ENCODE data around the gene MED15. TPM values are rescaled to one million over a fixed set of nuclear protein-coding genes. Genes with fewer than 3 reads are reported as not detected.

The MED15 gene
- total and polyA plus RNA-seq, 10 of the 15 experiments (the other 5 are each of a cell fraction or from before 2014, with no cell fraction given): 1.4 to 75.2 (median 26.9) TPM

- TF ChIP-seq BCLAF1 (IDR thresholded peaks at IDR 0.05): no peak
Measured at GRCh38 chr22:20622650-20623339, 115.4 kb downstream of the MED15 start (continued).

- 3% methylated on average over 5 of the region's 5 CpGs for WGBS (ENCODE audit: insufficient coverage, insufficient replicate concordance, low lambda C conversion rate, missing lambda C conversion rate)
- DNase-seq (ENCODE audit: low read depth, low spot score): peak; percentile 85
- Histone ChIP-seq H3K9me3 (replicated peaks; ENCODE audit: control insufficient read depth, insufficient read depth, low read length) (no peaks in the 10 kb centered on the region), H2AFZ (ENCODE audit: control insufficient read depth, low read depth, low read length) (no peak overlapping the region), H3K4me2 (ENCODE audit: control insufficient read depth, insufficient read depth) (peak overlapping the region; percentile 49), H3K27ac (ENCODE audit: control insufficient read depth, insufficient read depth) (peak overlapping the region; percentile 89), H3K9ac (ENCODE audit: control insufficient read depth, insufficient read depth, low read length) (no peak overlapping the region), H3K27me3 (replicated peaks in 1 of 2; ENCODE audit: control insufficient read depth in 2 of 2, insufficient read depth in 2 of 2, low read length in 1 of 2) (no peaks in the 10 kb centered on the region), H3K4me3 (no peak overlapping the region), H3K4me1 (ENCODE audit: control insufficient read depth, insufficient read depth, low read length) (peaks cover 34% of the 10 kb centered on the region), H3K79me2 (ENCODE audit: control insufficient read depth, insufficient read depth, low read length) (no peaks in the 10 kb centered on the region), H3K36me3 (ENCODE audit: control insufficient read depth in 2 of 2, insufficient read depth in 2 of 2, low read length in 1 of 2) (no peaks in the 10 kb centered on the region), H4K20me1 (ENCODE audit: control insufficient read depth, insufficient read depth) (no peaks in the 10 kb centered on the region)
- BruUV-seq (replicated peaks): no TSS peak
- intact Hi-C loops (cut with micrococcal nuclease; ENCODE audit: unreplicated experiment): loop anchor here (2.0 kb wide), 1 partner anchor 15 kb away; no protein-coding TSS in a partner anchor
- FAIRE-seq: peak; percentile 87
- RAD21 ChIA-PET (ENCODE audit: unreplicated experiment): interaction anchor here (3.3 kb wide), 1 partner anchor 16 kb away, joined by 10 read pairs; no protein-coding TSS in a partner anchor
- SMC1A ChIA-PET (ENCODE audit: uncharacterized antibody, unreplicated experiment): interaction anchor here (1.1 to 1.8 kb wide), 4 partner anchors 10 to 116 kb away, joined by 4 to 6 read pairs (median 4); partner anchors contain the start of gene MED15
- POLR2A ChIA-PET: interaction anchor here (0.6 to 1.1 kb wide), 2 partner anchors 117 to 122 kb away, joined by 3 read pairs; partner anchors contain the start of gene MED15
- ATAC-seq: peak; percentile 89
- in situ Hi-C loops (cut with MboI): no loop called here
- CTCF ChIA-PET: interaction anchor here (2.4 kb wide), 2 partner anchors 16 to 18 kb away, joined by 8 to 10 read pairs; no protein-coding TSS in a partner anchor
- TF ChIP-seq SRF (IDR thresholded peaks at IDR 0.05; ENCODE audit: low read depth in 2 of 2, low read length in 2 of 2) (peak in 1 of 2 experiments; percentile 61; a peak in 1 of 4 replicates), EGR1 (IDR thresholded peaks at IDR 0.05; ENCODE audit: borderline replicate concordance in 1 of 2, low read depth in 2 of 2, low read length in 2 of 2) (no peak), RUNX3 (IDR thresholded peaks at IDR 0.05; ENCODE audit: low read length) (peak; percentile 98), CEBPZ (IDR thresholded peaks at IDR 0.05; ENCODE audit: low read depth, low read length) (no peak), ELK1 (IDR thresholded peaks at IDR 0.05; ENCODE audit: low read depth, low read length) (no peak), LARP7 (IDR thresholded peaks at IDR 0.05) (no peak), GATAD2B (conservative IDR thresholded peaks at IDR 0.05; ENCODE audit: low read depth) (0 out of 2 replicates have a peak, but pooled peaks have one; percentile 40), ZBTB11 (CRISPR knock-in tag; IDR thresholded peaks at IDR 0.05) (no peak)
Measured at GRCh38 chr22:20624161-20624616, 116.8 kb downstream of the MED15 start.

All from GM12878 (cell line).